A549 (cell line): ENCODE results near the gene FBXL13. TPM values are rescaled to one million over a fixed set of nuclear protein-coding genes. Genes with fewer than 3 reads are reported as not detected.

Experiments used
- ATAC-seq, 2 experiments: fragments of 200-7000 bp in 1 of 2; fragments of >200 bp in 1 of 2; cut with Nextera tagmentation in 1 of 2; cut with Tn5 transposase in 1 of 2; 3 replicates each; pipeline versions ENCODE4 v1.8.0 to v1.9.1; 2018 to 2020; ENCODE audit warnings: mild to moderate bottlenecking in 1 of 2, moderate library complexity in 1 of 2
- CTCF ChIA-PET: fragments of 300-600 bp; sonication (Branson Sonifier 250); formaldehyde crosslinking; extraction: SDS; loops from one replicate; lab custom pipeline; 2021; ENCODE audit warnings: antibody characterized with exemption, inconsistent platforms; lab: Yijun Ruan, JAX
- POLR2A ChIA-PET: fragments of 350-600 bp; formaldehyde crosslinking; extraction: SDS; loops from one replicate; lab custom pipeline; 2021; ENCODE audit warnings: antibody characterized with exemption, inconsistent platforms; lab: Yijun Ruan, JAX
- DNase-seq, 2 experiments: peaks; one replicate each; pipeline versions ENCODE4 v3.0.0 to v3.0.0-alpha.2; 2011 to 2016; ENCODE audit warnings: low read depth in 1 of 2, low spot score in 1 of 2
- FAIRE-seq: peaks from 2 replicates; lab custom pipeline; 2011; peaks lifted over from hg19 to GRCh38; lab: Jason Lieb, UNC
- H3K27ac ChIP-seq, 2 experiments: fragments of >200 bp; sonication (Bioruptor Twin); formaldehyde crosslinking; 3 replicates each; pipeline ENCODE4 v1.5.1; 2016 to 2017
- H3K4me1 ChIP-seq: fragments of >200 bp; sonication (Bioruptor Twin); formaldehyde crosslinking; 3 replicates; pipeline ENCODE4 v1.6.1; 2016
- H3K4me2 ChIP-seq: fragments of >200 bp; sonication (Bioruptor Twin); formaldehyde crosslinking; 3 replicates; pipeline ENCODE4 v1.6.1; 2016
- H3K4me3 ChIP-seq: fragments of >200 bp; sonication (Bioruptor Twin); formaldehyde crosslinking; 3 replicates; pipeline ENCODE4 v1.5.1; 2016
- H3K9me3 ChIP-seq: fragments of >200 bp; sonication (Bioruptor Twin); formaldehyde crosslinking; 3 replicates; pipeline ENCODE4 v1.6.1; 2016
- BHLHE40 ChIP-seq: IDR thresholded peaks from 2 replicates; pipeline ENCODE4 v1.6.1; 2012; ENCODE audit warnings: low read depth, low read length, inconsistent platforms
- CBX2 ChIP-seq: fragments of 200-600 bp; sonication (generic); IDR thresholded peaks from 2 replicates; pipeline ENCODE4 v1.6.1; 2016; ENCODE audit warnings: low read depth, mild to moderate bottlenecking, borderline replicate concordance
- CHD4 ChIP-seq: fragments of 200-600 bp; sonication (generic); IDR thresholded peaks from 2 replicates; pipeline ENCODE4 v1.6.1; 2016; ENCODE audit warnings: antibody characterized with exemption, mild to moderate bottlenecking, borderline replicate concordance
- CTCF ChIP-seq: fragments of >200 bp; sonication (Bioruptor Twin); formaldehyde crosslinking; IDR thresholded peaks from 3 replicates; pipeline ENCODE4 v1.5.1; 2016
- EHMT2 ChIP-seq: fragments of 200-600 bp; sonication (generic); IDR thresholded peaks from 2 replicates; pipeline ENCODE4 v1.6.1; 2016; ENCODE audit warnings: antibody characterized with exemption, low read depth, mild to moderate bottlenecking, moderate library complexity
- ELK1 ChIP-seq: fragments of 150-350 bp; IDR thresholded peaks from 2 replicates; pipeline ENCODE4 v1.6.1; 2014; ENCODE audit warnings: low read depth, mild to moderate bottlenecking, low read length
- ESRRA ChIP-seq: fragments of 150-350 bp; IDR thresholded peaks from 2 replicates; pipeline ENCODE4 v1.6.1; 2014; ENCODE audit warnings: mild to moderate bottlenecking, low read length, borderline replicate concordance
- FOXS1 ChIP-seq: fragments of 250-450 bp; sonication (Bioruptor Pico); IDR thresholded peaks from 2 replicates; pipeline ENCODE4 v1.5.0; 2020; ENCODE audit warnings: mild to moderate bottlenecking, moderate library complexity
- JUN ChIP-seq, 2 experiments: fragments of >200 bp; sonication (Bioruptor Twin); formaldehyde crosslinking; IDR thresholded peaks; 2 replicates in 1 of 2; 3 replicates in 1 of 2; pipeline ENCODE4 v1.6.1; 2016 to 2017
- KDM1A ChIP-seq: fragments of 200-600 bp; sonication (generic); IDR thresholded peaks from 2 replicates; pipeline ENCODE4 v1.6.1; 2016; ENCODE audit warnings: low read depth, mild to moderate bottlenecking
- MYC ChIP-seq: IDR thresholded peaks from 2 replicates; pipeline ENCODE4 v1.6.1; 2012; ENCODE audit warnings: mild to moderate bottlenecking, inconsistent platforms, low read length, improper control_type of control experiment, borderline replicate concordance
- NFE2L2 ChIP-seq: fragments of 150-350 bp; conservative IDR thresholded peaks from 2 replicates; pipeline ENCODE4 v1.6.1; 2014; ENCODE audit warnings: low read length
- NPAS2 ChIP-seq: fragments of 250-450 bp; sonication (Bioruptor Pico); IDR thresholded peaks from 2 replicates; pipeline ENCODE4 v1.8.0; 2022; ENCODE audit warnings: mild to moderate bottlenecking, moderate library complexity, borderline replicate concordance
- NR3C1 ChIP-seq: fragments of >200 bp; sonication (Bioruptor Twin); formaldehyde crosslinking; IDR thresholded peaks from 3 replicates; pipeline ENCODE4 v1.6.1; 2017
- PBX3 ChIP-seq: IDR thresholded peaks from 2 replicates; pipeline ENCODE4 v1.6.1; 2012
- RAD21 ChIP-seq, 2 experiments: fragments of >200 bp in 1 of 2; sonication (Bioruptor Twin) in 1 of 2; formaldehyde crosslinking in 1 of 2; IDR thresholded peaks in 1 of 2; conservative IDR thresholded peaks in 1 of 2; 2 replicates in 1 of 2; 3 replicates in 1 of 2; pipeline ENCODE4 v1.6.1; 2012 to 2018; ENCODE audit warnings: inconsistent platforms in 1 of 2
- RARB ChIP-seq: fragments of 250-450 bp; sonication (Bioruptor Pico); IDR thresholded peaks from 2 replicates; pipeline ENCODE4 v1.8.0; 2021; ENCODE audit warnings: mild to moderate bottlenecking, moderate library complexity
- RCOR1 ChIP-seq: fragments of 150-350 bp; IDR thresholded peaks from 2 replicates; pipeline ENCODE4 v1.6.1; 2014; ENCODE audit warnings: antibody characterized with exemption, low read length, low read depth
- RNF2 ChIP-seq: fragments of 200-600 bp; sonication (generic); IDR thresholded peaks from 2 replicates; pipeline ENCODE4 v1.6.1; 2016; ENCODE audit warnings: low read depth, mild to moderate bottlenecking, antibody characterized with exemption, moderate library complexity, borderline replicate concordance
- SMC3 ChIP-seq: fragments of >200 bp; sonication (Bioruptor Twin); formaldehyde crosslinking; IDR thresholded peaks from 3 replicates; pipeline ENCODE4 v1.6.1; 2018; ENCODE audit warnings: inconsistent platforms
- TFCP2L1 ChIP-seq: fragments of 250-450 bp; sonication (Bioruptor Pico); IDR thresholded peaks from 2 replicates; pipeline ENCODE4 v1.5.0; 2021; ENCODE audit warnings: mild to moderate bottlenecking
- TP53 ChIP-seq: fragments of 250-450 bp; sonication (Bioruptor Pico); IDR thresholded peaks from 2 replicates; pipeline ENCODE4 v1.5.0; 2021; ENCODE audit warnings: mild to moderate bottlenecking, moderate library complexity
- WGBS: methylation state at CpG from one replicate; pipeline ENCODE4 v1.1.6; 2017; ENCODE audit errors: missing lambda C conversion rate; 5-methylcytosine and 5-hydroxymethylcytosine counted together
- polyA plus RNA-seq, 4 experiments: library from polyadenylated mRNA; depleted of rRNA in 3 of 4; stranded (reverse); fragments of >200 nt; fragmentation: RNase III in 1 of 4; extraction: RNeasy Plus Mini Kit Qiagen cat#74134 plus additional on column Dnase treatment in 1 of 4; gene quantifications; 2 replicates in 3 of 4; 3 replicates in 1 of 4; pipeline ENCODE4 v1.2.3, GENCODE V29; 2011 to 2017
- TF ChIP-seq, protein P1 (sequence below): fragments of >200 bp; sonication (Bioruptor Twin); formaldehyde crosslinking; IDR thresholded peaks from 3 replicates; pipeline ENCODE4 v1.6.1; 2016
- TF ChIP-seq, protein P2 (sequence below): fragments of >200 bp; sonication (Bioruptor Twin); formaldehyde crosslinking; IDR thresholded peaks from 2 replicates; pipeline ENCODE4 v1.6.1; 2016

Gene FBXL13
- polyA plus RNA-seq, 2 of the 4 experiments (the other 2 are of a cell fraction) = 0.45 to 0.70 TPM

DNA sequence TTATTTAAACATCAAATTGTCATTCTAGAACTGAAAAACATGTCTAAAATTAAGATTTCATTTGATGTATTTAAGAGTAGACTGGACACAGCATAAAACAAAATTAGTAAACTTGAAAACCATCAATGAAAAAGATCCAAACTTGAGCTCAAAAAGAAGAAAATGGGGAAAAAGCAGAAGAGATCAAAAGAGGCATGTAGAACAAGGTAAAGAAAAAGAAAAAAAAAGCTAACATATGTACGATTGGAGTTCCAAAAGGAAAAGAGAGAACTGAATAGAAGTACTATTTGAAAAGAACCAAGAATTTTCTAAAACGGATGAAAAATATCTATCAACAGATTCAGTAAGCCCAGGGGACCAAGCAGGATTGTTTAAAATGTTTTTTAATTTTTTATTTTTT is 3.6 kb downstream of the FBXL13 start:
- DNase-seq (no peak), ATAC-seq (no peak), FAIRE-seq (no peak)
- Histone ChIP-seq H3K27ac (no peak overlapping the region), H3K9me3 (no peaks in the 10 kb centered on the region), H3K4me1 (peaks cover 6% of the 10 kb centered on the region), H3K4me3 (no peak overlapping the region), H3K4me2 (no peak overlapping the region)
- WGBS = 84% methylated on average over 2 of the region's 2 CpGs
- TF ChIP-seq KDM1A (no peak), JUN (IDR thresholded peaks at IDR 0.05) (no peak)
- TF ChIP-seq, protein P1, sequence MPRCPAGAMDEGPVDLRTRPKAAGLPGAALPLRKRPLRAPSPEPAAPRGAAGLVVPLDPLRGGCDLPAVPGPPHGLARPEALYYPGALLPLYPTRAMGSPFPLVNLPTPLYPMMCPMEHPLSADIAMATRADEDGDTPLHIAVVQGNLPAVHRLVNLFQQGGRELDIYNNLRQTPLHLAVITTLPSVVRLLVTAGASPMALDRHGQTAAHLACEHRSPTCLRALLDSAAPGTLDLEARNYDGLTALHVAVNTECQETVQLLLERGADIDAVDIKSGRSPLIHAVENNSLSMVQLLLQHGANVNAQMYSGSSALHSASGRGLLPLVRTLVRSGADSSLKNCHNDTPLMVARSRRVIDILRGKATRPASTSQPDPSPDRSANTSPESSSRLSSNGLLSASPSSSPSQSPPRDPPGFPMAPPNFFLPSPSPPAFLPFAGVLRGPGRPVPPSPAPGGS = no peak
- ChIA-PET POLR2A (interaction anchor here (0.6 kb wide), 1 partner anchor 316 kb away, joined by 3 read pairs; no protein-coding TSS in a partner anchor), CTCF (interaction anchor here (1.2 to 1.9 kb wide), 2 partner anchors 9 to 278 kb away, joined by 3 to 13 read pairs; no protein-coding TSS in a partner anchor)

DNA sequence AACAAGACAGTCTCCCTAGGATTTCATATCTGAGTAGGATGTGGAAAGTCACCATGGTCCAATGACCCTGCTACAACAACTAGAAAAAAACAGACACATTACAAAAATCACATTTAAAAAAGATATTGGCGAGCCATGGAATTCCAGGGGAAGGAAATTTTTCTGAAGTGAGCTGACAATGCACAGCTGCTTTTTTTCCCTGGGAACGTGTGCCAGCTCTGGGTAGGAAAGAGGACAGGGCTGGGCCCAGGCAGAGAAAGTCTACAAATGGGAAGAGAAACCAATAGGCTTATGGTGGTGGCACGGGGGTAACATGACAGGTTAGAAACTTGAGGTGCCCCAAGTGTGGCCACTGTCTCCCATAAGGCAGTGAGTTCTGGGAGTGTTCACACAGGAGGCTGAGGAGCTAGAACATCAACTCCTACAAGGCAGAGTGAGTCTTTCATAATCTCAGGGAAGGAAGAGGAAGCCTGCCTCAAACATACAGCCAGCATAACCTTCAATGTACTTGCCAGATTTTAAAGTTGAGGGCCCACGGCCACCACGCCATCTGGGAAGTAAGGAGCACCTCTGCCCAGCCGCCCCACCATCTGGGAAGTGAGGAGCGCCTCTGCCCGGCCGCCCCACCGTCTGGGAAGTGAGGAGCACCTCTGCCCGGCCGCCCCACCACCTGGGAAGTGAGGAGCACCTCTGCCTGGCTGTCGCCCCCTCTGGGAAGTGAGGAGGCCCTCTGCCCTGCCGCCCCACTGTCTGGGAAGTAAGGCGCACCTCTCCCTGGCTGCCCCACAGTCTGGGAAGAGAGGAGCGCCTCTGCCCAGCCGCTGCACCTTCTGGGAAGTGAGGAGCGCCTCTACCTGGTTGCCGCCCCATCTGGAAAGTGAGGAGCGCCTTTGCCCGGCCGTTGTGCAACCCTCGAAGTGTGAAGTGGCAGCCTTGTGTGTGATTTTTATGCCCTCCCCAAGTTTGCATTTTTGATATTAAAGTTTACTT is 5.9 kb downstream of the FBXL13 start:
- no peak overlapping the region for H3K27ac ChIP-seq
- no peak for TF ChIP-seq NFE2L2
- no peak for TF ChIP-seq TFCP2L1 (CRISPR knock-in tag)
- TF ChIP-seq EHMT2 = no peak
- TF ChIP-seq NPAS2 (CRISPR knock-in tag) = no peak
- no peak for TF ChIP-seq NR3C1
- no peak for TF ChIP-seq RNF2
- no peak for TF ChIP-seq CHD4
- TF ChIP-seq ELK1 = no peak
- TF ChIP-seq, protein P2, sequence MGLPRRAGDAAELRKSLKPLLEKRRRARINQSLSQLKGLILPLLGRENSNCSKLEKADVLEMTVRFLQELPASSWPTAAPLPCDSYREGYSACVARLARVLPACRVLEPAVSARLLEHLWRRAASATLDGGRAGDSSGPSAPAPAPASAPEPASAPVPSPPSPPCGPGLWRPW = no peak
- no peak for TF ChIP-seq FOXS1
- no peak for TF ChIP-seq RARB (CRISPR knock-in tag)
- TF ChIP-seq ESRRA = no peak
- no peak overlapping the region for H3K4me2 ChIP-seq
- no peaks in the 10 kb centered on the region for H3K9me3 ChIP-seq
- no peak for ATAC-seq
- ChIA-PET CTCF (interaction anchor here (0.8 kb wide), 1 partner anchor 8 kb away, joined by 6 read pairs; no protein-coding TSS in a partner anchor), POLR2A (no interaction called here)
- H3K4me1 ChIP-seq = peaks cover 4% of the 10 kb centered on the region
- no peak for FAIRE-seq
- H3K4me3 ChIP-seq = no peak overlapping the region
- 63% methylated on average over 18 of the region's 23 CpGs for WGBS
- no peak for DNase-seq

- Histone ChIP-seq H3K9me3 (no peaks in the 10 kb centered on the region), H3K4me1 (no peaks in the 10 kb centered on the region), H3K4me2 (no peak overlapping the region), H3K27ac (no peak overlapping the region), H3K4me3 (no peak overlapping the region)
- POLR2A ChIA-PET = interaction anchor here (2.0 kb wide), 1 partner anchor 9 kb away, joined by 4 read pairs; the partner anchor contains the start of genes ARMC10 and FBXL13
- FAIRE-seq = no peak
- CTCF ChIA-PET = interaction anchor here (1.1 to 1.2 kb wide), 2 partner anchors 12 to 19 kb away, joined by 3 to 4 read pairs; no protein-coding TSS in a partner anchor
- peak; percentile 17 to 48 for DNase-seq
- 0% methylated on average over 1 of the region's 1 CpG for WGBS
- peak; percentile 72 to 90; a peak in 3 of 6 replicates for ATAC-seq
- no peak for TF ChIP-seq RNF2
- no peak for TF ChIP-seq NFE2L2
- TF ChIP-seq RAD21 (conservative IDR thresholded peaks at IDR 0.05 in 1 of 2, IDR thresholded peaks at IDR 0.05 in 1 of 2) = peak; percentile 44 to 66
- peak; percentile 42 for TF ChIP-seq CTCF
- no peak for TF ChIP-seq JUN (IDR thresholded peaks at IDR 0.05)
- no peak for TF ChIP-seq CHD4
- TF ChIP-seq TP53 = no peak
- no peak for TF ChIP-seq RARB (CRISPR knock-in tag)
- TF ChIP-seq SMC3 = peak; percentile 56
- no peak for TF ChIP-seq RCOR1
- TF ChIP-seq CBX2 = no peak
- TF ChIP-seq MYC = no peak
- TF ChIP-seq EHMT2 = no peak
- TF ChIP-seq PBX3 = no peak
- TF ChIP-seq, protein P1 = no peak
- no peak for TF ChIP-seq BHLHE40
Measured at GRCh38 chr7:103065667-103066066, 8.9 kb downstream of the FBXL13 start.
